HEK293 (cell line): ENCODE data around the gene FBXO45.
"Not testable (repeated sequence)": the region's sequence is repeated elsewhere in the genome, so short reads cannot be mapped to it uniquely, and the experiment has no call there.

Experiments
- ZBTB11 ChIP-seq: fragments of 450-650 bp; formaldehyde crosslinking; conservative IDR thresholded peaks from 2 replicates; pipeline ENCODE4 v1.5.1; 2016; ENCODE audit warnings: low read depth, missing biosample characterization, missing genetic modification characterization
- ZBTB20 ChIP-seq: fragments of 450-650 bp; formaldehyde crosslinking; IDR thresholded peaks from 2 replicates; pipeline ENCODE4 v1.5.1; 2016; ENCODE audit warnings: missing biosample characterization, missing genetic modification characterization
- ZNF138 ChIP-seq: fragments of 450-650 bp; formaldehyde crosslinking; IDR thresholded peaks from 2 replicates; pipeline ENCODE4 v1.5.1; 2016; ENCODE audit warnings: missing biosample characterization, missing genetic modification characterization, borderline replicate concordance

GRCh38 chr3:196570332-196570731, 1.9 kb downstream of the FBXO45 start:
- TF ChIP-seq ZBTB11; ZBTB20 (tag by site-specific recombination); ZNF138 (tag by site-specific recombination): not testable (repeated sequence)
